HT1080 (cell line): ENCODE measurements around the gene FAM25G. TPM values are rescaled to one million over a fixed set of nuclear protein-coding genes. Genes with fewer than 3 reads are reported as not detected.

Experiments used
- DNase-seq: peaks from one replicate; pipeline ENCODE4 v3.0.0-alpha.2; 2015; ENCODE audit warnings: low read depth
- small RNA-seq: library from RNA; depleted of rRNA; stranded (forward); fragments of <200 nt; gene quantifications from one replicate; pipeline ENCODE3, GENCODE V24; 2014
- total RNA-seq: library from RNA; depleted of rRNA; stranded (reverse); fragments of >200 nt; shearing (Covaris generic); gene quantifications from 2 replicates; pipeline ENCODE4 v1.2.3, GENCODE V29; 2014; rRNA removed

The FAM25G gene
- total RNA-seq, 1 experiment from 2014 or later = not detected

DNA sequence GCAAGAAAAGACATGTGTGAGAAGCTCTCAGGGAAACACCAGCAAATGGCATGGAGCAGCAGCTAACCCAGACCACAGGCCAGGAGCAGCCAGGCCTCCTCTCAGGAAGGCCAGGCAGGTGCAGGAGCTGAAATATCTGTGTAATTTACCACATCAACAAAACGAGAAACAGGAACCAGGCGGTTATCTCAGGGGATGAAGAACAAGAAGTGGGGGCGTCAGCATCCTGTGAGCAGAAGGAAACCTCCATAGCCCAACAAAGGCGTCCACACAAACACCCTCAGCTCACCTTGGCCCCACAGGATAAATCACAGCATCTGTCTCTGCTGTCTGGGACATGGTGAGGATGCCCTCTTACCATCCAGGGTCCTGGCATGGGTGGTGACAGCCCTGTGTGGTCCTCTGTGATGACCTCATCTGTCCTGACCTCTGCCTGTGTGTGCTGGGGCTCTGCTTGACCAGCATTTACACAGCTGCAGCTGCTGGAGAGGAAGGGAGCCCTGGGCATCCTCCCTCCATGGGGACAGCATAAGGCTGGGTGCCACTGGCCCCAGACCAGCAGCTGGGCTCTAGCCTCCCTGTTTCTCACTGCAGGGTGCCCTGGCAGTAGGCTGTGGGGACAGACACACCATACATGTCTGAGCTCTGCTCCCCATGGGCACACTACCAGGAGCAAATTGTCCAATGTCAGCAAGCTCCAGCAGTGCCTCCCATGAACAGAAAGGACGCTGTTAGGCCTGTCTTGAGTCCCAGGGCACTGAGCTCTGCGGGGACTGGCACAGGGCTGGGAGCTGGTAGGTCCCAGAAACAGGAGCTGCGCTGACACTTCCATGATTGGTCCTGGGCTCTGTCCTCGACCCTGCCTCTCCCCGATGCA is 42.2 kb downstream of the FAM25G start:
- DNase-seq = no peak

DNA sequence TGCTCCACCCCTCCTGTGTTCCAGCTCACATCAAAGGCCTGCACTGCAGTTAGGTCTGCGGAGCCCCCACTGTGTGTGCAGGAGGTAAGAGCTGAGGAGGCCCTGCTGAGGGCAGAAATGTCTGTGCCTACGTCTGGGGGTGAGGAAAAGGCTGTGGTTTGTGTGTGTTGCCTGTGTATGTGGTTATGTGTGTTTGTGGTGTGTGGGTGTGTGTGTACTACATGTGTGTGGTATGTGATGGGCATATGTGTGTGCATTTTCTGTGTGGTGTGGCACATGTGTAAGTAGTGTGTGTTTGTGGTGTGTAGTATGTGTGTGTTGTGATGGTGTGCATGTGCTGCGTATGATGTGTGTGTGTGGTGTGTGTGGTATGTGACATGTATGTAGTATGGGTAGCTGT is 43.8 kb downstream of the FAM25G start:
- DNase-seq = no peak

DNA sequence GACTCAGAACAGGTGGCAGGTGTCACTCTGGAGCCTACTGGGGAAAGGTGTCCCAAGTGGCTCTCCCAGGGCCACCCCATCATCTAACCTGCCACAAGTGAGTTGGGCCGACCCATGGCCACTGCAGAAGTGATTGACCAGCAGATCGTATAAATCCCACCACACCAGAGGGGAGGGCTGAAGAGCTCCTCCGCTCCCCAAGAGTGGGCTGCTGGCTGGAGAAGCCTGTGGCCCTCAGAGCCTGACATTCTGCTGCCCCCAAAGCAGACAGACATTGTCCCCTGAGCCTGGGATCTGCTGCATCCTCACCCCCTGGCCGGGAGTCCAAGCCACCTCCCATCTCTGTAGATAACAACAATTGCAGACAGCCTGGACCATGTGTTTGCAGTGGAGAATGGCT is 44.3 kb downstream of the FAM25G start:
- no peak for DNase-seq

DNA sequence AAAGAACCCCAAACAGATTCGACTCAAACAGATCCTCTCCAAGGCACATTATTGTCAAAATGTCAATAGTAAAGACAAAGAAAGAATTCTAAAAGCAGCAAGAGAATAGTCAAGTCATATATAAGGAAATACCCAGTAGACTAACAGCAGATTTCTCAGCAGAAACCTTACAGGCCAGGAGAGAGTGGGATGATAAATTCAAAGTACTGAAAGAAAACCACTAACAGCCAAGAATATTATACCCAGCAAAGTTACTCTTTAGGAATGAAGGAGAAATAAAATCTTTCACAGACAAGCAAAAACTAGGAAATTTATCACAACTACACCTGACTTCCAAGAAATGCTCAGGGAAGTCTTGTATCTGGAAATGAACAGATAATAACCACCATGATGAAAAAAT is 45.8 kb downstream of the FAM25G start:
- no peak for DNase-seq

DNA sequence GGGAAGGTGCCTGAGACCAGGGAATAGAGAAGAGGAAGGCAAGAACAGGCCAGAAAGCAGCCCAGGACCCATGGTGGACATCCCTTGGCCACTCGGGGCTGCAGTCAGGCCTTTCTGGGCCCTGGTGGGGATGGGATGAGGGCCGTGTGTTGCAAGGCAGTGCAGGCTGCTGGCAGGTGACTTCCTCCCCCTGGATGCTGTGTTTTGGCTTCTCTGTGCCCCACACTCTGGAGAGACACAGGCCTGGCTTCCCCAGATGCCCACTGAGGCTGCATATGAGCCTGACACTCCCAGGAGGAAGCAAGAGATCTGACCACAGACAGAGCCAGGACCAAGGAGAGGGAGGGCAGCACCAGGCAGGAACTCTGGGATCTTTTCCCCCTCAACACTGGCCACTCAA is 47.5 kb downstream of the FAM25G start:
- no peak for DNase-seq

DNA sequence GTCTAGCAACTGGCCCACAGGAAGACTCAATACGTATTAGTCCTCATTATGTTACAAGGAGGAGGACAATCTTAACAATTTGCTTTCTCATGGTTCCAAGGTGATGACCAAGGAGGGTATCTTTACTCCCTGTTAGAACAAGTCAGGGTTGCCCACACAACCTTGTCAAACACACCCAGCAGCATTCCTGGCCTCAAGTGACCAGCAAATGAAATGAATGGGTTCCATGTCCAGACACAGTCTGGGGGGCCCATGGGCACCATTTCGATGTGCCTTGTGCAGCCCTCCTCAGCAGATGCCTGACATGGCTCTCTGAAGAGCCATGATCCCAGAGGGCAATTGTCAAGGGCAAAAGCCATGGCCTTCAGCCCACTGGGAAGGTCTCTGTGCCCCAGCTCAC is 48.4 kb downstream of the FAM25G start:
- no peak for DNase-seq

DNA sequence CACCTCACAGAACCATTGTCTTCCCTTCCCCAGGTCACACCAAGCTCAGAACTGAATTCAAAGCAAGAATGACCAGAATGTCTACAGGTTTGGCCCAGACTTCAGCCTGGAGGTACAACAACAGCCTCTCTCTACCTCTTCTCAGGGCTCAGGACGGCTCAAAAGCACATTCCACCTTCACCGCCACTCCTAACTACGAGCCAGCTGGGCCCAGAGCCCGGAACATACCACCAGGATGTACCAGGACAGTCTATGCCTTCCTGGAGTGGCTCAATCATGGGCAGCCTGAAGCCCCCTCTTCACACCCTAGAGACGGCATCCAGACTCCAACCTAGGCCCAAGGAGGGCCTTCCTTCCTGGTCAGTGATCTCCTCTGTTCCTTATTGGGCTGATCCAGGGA is 49.1 kb downstream of the FAM25G start:
- no peak for DNase-seq

DNA sequence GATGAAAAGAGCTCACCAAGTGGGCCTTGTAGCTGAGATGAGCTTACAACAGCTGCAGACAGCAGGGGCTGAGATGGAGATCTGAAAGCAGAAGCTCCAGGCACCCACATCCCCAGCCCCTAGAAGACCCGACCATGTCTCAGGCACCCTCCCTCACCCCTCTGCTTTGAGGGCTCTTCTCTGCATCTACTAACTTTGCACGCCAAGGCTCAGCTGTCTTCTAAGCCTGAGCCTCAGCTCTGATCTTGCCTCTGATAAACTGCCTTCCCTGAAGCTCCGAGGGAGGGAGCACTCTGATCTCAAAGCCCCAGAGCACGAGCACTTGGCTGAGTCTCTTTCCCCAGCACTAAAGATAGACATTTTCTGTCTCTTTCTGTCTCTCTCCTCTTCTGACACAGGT is 49.6 kb downstream of the FAM25G start:
- DNase-seq = no peak

DNA sequence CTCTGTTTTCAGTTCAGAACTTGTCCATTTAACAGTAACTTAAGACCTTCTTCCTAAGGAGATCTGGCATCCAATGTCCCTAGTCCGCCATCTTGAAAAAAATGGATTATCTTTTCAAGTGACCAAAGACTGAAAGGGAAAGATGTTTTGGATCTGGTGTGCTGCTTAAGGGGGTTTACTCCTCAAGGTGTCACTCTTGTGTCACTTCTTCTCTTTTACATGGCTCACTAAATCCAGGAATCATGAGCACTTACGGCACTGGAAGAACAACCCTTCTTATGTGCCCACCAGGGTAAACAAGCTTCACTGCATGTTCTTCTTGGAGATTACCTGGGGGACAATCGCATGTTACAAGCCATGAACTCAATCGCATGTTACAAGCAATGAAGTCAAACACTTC is 51.3 kb downstream of the FAM25G start:
- DNase-seq = no peak

DNA sequence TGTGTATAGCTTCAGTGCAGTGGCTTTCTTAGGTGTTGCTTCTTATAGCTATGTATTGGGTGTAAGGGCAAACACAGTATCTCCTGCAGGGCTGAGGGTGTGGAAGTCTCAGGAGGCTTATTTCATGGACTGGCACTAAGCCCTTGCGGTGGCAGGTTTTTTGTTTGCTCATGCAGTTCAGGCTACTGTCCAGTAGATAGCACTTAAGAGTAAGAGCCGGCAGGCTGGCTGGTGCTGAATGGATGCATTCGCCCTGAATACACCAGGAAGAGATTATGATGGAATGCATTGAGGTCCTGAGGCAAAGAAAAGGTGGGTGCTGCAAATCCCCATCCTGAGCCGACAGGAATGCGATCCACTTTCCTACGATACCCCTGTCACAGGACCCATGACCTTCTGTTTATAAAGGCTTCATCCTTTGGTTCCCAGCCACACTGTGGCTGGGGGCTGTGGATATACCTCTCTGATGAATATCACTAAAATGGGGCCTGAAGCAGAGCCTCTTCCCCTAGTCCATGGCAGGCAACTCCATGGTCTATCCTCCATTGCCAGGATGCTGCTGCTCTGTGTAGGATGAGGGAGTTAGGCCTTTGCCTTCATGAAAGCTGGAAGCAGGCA is 52.5 kb downstream of the FAM25G start:
- peak; percentile 67 for DNase-seq

Small RNAs within 50 kb of the gene (small RNA-seq; reads per million reads assigned to genes)
- gene AL591684.3 (not detected), gene RNA5SP312 (not detected)

Other genes starting within 250 kb of the FAM25G start
- gene GDF10, start 191.5 kb downstream of the FAM25G start, total RNA-seq = not detected in 2 replicates
- not detected in 2 replicates for gene GDF2, start 169.2 kb downstream of the FAM25G start, total RNA-seq
- gene RBP3, start 143.3 kb downstream of the FAM25G start, total RNA-seq = not detected in 2 replicates
- 0.10 and 0.11 TPM in 2 replicates for gene ZNF488, start 107.4 kb downstream of the FAM25G start, total RNA-seq
- gene ANXA8, start 7.6 kb downstream of the FAM25G start, total RNA-seq = 0.23 and 0.88 TPM in 2 replicates
- gene AGAP9, start 31.9 kb upstream of the FAM25G start, total RNA-seq = 4.3 and 4.4 TPM in 2 replicates